GM18873 (cell line): ENCODE measurements around the gene CEP128.

ENCODE experiments used
- ATAC-seq: cut with Tn5 transposase; IDR thresholded peaks from one replicate; pipeline ENCODE4 v1.9.1; 2021; ENCODE audit warnings: mild to moderate bottlenecking, moderate library complexity, moderate number of reproducible peaks; ENCODE audit not compliant: unreplicated experiment, low FRiP score

CEP128 gene

GRCh38 chr14:80906336-80906735 is 35.2 kb downstream of the CEP128 start:
- ATAC-seq = no peak

- ATAC-seq = no peak
These were observed 38.9 kb downstream of the CEP128 start for GRCh38 chr14:80902608-80903007.

GRCh38 chr14:80901822-80902221 is 39.7 kb downstream of the CEP128 start:
- no peak for ATAC-seq

GRCh38 chr14:80901260-80901659 is 40.3 kb downstream of the CEP128 start:
- ATAC-seq = no peak

GRCh38 chr14:80872645-80873044 is 68.9 kb downstream of the CEP128 start:
- no peak for ATAC-seq

- no peak for ATAC-seq
These were observed 73.3 kb downstream of the CEP128 start for GRCh38 chr14:80868260-80868659.

GRCh38 chr14:80867798-80868197 is 73.7 kb downstream of the CEP128 start:
- ATAC-seq = no peak

GRCh38 chr14:80867091-80867490 is 74.4 kb downstream of the CEP128 start:
- no peak for ATAC-seq

GRCh38 chr14:80865565-80865964 is 76.0 kb downstream of the CEP128 start:
- ATAC-seq = no peak

GRCh38 chr14:80862983-80863382 is 78.6 kb downstream of the CEP128 start:
- no peak for ATAC-seq

- no peak for ATAC-seq
These were observed 79.0 kb downstream of the CEP128 start for GRCh38 chr14:80862541-80862940.

GRCh38 chr14:80850197-80850814 is 91.2 kb downstream of the CEP128 start:
- ATAC-seq = no peak

- no peak for ATAC-seq
These were observed 94.5 kb downstream of the CEP128 start for GRCh38 chr14:80847070-80847469.

- ATAC-seq = no peak
These were observed 95.7 kb downstream of the CEP128 start for GRCh38 chr14:80845856-80846255.

GRCh38 chr14:80844872-80845271 is 96.7 kb downstream of the CEP128 start:
- no peak for ATAC-seq

GRCh38 chr14:80839743-80840142 is 101.8 kb downstream of the CEP128 start:
- no peak for ATAC-seq

GRCh38 chr14:80809663-80810062 is 131.9 kb downstream of the CEP128 start:
- no peak for ATAC-seq

GRCh38 chr14:80805136-80805535 is 136.4 kb downstream of the CEP128 start:
- ATAC-seq = no peak

GRCh38 chr14:80798878-80799277 is 142.7 kb downstream of the CEP128 start:
- ATAC-seq = no peak

- ATAC-seq = no peak
These were observed 143.3 kb downstream of the CEP128 start for GRCh38 chr14:80798211-80798610.

GRCh38 chr14:80792771-80793170 is 148.8 kb downstream of the CEP128 start:
- no peak for ATAC-seq

- no peak for ATAC-seq
These were observed 153.7 kb downstream of the CEP128 start for GRCh38 chr14:80787876-80788275.

GRCh38 chr14:80784820-80785219 is 156.7 kb downstream of the CEP128 start:
- no peak for ATAC-seq
